ENCODE data around the gene LRRC25.
A peak's percentile ranks its signal among the peaks of the same experiment; 100 is the strongest.
"Not testable (repeated sequence)": the region's sequence is repeated elsewhere in the genome, so short reads cannot be mapped to it uniquely, and the experiment has no call there.

The LRRC25 gene

DNA sequence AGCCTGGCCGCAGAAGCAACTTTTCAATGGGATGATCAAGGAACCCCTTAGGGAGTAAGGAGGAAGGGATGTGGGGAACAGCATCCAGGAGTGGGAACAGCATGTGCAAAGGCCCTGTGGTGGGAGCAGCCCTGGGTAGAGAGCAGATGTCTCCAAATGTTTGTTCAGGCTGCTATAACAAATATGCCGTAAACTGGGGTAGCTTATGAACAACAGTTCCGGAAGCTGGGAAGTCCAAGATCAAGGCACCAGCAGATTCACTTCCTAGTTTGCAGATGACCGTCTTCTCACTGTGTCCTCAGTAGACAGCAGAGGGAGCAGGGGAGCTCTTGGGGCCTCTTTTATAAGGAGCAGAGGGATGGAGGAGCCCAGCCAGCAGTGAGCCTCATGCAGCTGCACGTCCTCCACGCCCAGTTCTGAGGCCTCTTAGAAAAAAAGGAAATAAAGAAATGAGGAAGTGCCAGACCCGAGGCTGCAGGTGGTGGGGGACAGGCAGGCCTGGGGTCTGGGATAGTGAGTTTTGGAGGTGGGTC, 4.2 kb upstream of the LRRC25 start:
- DNase-seq, result no peak

DNA sequence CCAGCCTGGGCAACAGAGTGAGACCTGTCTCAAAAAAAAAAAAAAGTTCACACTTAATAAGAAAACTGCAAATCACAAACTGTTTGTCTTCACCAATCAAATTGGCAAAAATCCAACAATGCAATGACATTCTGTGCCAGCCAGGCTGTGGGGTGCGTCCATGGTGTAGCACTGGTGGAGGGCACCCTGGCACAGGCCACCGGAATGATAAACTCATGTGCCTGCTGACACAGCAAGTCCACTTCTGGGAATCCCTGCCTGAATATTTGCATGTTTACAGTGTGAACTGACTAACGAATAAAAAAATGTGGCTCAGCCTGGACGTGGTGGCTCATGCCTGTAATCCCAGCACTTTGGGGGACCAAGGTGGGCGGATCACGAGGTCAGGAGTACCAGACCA, 1.6 kb upstream of the LRRC25 start:
- DNase-seq, result no peak

DNA sequence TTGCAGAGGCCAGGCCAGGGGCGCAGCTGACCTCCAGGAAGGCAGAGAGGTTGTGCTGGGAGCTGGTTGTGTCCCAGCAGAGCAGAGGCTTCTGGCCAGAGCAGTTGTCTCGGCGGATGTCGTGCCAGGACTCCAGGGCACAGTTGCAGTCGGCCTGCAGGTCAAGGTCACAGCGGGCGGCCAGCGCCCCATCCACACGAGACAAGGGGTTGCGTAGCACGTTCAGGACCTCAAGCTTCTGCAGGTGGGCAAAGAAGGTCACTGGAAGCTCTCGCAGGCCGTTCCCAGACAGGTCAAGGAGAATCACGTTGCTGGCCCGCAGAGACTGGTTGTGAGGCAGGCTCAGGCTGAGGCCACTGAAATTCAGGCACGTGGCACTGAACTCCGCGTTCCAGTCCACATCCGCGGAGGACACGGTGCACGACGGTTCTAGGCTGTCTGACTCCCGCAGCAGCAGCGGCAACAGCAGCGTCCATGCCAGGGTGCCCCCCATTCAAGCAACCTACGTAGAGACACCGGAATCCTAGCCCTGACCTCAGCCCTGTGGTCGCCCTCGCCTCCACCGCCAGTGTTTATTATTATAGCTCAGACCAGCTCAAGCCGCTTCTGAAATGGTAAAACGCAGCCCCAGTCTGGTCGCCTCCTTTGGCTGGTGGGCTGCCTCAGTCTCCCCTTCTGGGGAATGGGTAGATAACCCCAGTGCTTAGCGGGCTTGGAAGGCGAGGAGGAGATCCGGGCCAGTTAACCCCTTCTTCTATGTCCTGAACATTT, 766 bp downstream of the LRRC25 start:
- DNase-seq, result no peak

DNA sequence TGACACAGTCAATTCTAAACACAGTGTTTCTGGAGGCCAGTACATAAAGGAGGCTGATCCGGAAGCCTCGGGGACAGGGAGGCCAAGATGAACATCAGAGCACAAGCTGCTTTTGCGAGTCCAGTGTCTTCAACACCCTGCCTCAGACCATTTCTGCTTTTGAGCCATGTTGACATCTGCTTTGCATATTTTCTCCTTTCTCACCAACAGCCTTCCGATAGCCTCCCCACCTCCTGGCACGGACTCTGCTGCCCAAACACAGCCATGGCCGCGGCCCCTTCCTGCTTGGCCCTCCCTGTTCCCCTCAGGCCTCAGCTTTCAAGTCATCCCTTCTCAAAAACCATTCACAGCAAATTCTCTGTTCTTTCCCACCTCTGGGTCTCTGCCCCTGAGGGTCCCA, 3.6 kb downstream of the LRRC25 start:
- DNase-seq, result no peak

DNA sequence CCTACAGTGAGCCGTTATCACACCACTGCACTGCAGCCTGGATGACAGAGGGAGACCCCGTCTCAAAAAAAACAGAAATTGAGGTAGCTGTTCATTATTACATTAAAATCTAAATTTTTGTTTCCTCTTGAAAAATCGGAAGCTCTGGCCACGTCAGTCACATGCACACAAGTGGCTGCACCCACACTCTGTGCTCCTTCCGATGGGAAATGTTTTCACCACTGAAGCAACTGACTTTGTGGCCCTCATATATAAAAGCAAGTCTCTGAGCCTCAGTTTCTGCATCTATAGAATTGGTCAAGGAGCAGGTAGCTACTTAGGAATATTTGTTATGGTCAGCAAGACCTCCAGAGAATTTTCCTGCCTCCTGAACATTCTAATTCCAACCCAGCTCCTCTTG, 4.5 kb downstream of the LRRC25 start:
- no peak for DNase-seq

DNA sequence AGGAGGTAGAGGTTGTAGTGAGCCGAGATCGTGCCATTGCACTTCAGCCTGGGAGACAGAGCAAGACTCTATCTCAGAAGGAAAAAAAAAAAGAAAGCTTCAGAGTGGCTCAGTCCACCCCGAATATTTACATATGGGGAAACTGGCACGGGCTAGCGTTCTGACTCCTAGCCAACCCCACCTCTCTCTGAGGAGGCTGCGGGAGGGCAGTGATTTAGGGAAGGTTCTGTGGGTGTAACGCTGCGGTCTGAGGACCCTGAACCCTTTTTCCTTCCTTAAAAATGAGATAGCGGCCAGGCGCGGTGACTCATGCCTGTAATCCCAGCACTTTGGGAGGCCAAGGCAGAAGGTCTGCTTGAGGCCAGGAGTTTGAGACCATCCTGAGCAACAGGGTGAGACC, 5.0 kb downstream of the LRRC25 start:
- no peak for DNase-seq

DNA sequence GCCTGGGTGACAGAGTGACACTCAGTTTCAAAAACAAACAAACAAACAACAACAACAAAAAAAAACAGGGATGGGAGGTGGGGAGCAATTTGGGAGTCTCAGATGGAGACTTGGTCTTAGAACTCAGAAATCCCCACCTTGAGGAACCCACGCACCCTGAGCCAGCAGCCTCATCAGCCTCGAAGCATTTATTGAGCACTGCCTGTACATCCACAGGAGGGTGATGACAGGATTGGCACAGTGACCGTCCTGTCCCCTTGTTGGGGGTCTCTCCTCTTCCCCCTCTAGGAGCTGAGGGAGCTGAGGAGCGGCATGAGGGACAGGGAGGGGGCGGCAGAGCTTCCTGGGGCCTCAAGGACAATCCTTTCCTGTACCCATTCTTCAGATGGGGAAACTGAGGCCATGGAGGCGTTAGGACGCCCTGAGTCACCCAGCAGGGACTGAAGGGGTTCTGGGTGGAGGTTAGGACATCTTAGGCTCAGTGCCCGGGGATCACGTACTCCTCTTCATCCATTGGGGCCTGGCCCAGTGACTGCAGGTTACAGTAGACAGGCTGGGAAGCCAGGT, 5.8 kb downstream of the LRRC25 start:
- no peak for DNase-seq

DNA sequence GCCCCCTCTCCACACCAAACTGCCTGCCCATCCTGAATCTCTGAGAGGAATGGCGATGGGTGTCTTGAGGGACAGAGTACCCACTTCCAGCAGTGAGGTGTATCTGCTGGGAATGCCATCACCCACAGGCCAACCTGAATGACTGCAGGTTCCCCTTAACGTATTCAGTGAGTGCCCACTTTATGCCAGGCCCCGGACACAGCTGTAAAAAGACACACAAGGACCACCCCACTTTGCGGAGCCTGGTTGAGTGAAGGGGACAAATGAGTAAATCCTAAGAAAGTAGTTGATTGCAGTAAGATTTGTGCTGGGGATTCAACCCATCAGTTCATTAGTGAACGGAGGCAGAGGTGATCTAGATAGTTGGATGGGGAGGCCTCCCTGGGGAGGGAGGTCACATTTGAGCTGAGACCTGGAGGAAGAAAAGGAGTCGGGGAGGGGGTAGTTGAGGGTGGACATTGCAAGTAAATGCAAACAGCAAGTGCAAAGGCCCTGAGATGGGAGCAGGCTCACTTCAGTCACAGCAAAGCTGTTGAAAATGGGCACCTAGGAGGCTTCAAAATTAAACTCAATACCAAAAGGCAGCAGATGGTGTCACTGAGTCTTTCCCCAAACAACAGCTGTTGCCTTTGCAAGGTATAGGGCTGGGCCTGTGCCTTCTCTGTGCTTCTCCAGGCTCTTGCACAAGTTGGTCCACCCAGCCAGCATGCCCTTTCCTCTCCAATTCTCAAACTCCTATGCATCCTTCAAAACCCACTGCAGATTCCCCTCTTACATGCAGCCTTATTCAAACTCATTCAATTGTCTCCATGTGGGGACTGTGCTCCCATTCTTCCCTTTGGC, 7.1 kb downstream of the LRRC25 start:
- DNase-seq, result no peak

DNA sequence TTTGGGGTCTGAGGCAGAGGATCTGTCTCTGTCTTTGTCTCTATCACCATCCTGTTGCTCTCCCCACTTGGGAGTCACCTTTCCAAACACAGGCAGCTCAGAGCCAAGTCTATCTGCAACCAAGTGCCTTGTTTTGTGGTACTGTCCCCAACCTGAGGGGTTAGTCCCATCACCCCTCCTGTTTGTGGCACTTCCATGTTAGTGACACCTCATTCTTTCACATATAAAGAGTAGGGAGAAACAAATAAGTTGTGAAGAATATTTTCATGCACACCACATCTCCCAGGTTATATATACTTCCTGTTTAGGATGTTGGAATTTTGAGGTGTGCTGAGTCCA, 7.7 kb downstream of the LRRC25 start:
- DNase-seq, result no peak

DNA sequence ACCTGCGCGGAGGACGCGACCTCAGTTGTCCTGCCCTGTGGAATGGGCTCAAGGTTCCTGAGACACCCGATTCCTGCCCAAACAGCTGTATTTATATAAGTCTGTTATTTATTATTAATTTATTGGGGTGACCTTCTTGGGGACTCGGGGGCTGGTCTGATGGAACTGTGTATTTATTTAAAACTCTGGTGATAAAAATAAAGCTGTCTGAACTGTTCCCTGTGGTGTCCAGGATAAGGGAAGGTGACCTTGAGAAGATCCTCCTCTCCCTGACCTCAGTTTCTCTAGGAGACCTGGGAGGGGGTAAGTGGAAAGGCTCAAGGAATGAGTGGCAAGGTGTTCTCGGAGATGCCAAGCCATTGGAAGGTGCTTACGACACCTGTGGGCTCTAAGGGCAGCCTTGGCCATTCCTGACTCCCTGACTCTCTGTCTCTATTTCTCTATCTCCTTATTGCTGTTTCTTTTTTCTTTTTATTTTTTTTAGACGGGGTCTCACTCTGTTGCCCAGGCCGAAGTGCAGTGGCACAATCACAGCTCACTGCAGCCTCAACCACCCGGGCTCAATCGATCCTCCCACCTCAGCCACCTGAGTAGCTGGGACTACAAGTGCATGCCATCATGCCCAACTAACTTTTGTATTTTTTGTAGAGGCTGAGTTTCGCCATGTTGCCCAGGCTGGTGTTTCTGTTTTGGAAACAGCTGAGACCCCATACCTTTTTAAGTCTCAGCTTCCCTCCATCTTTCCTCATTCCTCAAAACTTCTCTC, 8.3 kb downstream of the LRRC25 start:
- DNase-seq, result no peak

DNA sequence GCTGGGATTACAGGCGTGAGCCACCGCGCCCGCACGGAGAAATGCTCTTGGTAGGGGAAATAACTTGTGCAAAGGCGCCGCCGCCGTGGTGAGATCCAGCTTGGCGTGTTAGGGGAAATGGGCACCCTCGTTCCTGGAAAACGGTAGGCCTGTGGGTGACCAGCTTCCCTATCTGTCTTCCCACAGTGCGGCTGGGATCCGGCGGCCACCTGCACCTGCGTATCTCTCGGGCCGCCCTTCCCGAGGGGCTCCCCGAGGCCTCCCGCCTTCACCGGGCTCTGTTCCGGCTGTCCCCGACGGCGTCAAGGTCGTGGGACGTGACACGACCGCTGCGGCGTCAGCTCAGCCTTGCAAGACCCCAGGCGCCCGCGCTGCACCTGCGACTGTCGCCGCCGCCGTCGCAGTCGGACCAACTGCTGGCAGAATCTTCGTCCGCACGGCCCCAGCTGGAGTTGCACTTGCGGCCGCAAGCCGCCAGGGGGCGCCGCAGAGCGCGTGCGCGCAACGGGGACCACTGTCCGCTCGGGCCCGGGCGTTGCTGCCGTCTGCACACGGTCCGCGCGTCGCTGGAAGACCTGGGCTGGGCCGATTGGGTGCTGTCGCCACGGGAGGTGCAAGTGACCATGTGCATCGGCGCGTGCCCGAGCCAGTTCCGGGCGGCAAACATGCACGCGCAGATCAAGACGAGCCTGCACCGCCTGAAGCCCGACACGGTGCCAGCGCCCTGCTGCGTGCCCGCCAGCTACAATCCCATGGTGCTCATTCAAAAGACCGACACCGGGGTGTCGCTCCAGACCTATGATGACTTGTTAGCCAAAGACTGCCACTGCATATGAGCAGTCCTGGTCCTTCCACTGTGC, 9.1 kb downstream of the LRRC25 start:
- peak; percentile 93 for DNase-seq

DNA sequence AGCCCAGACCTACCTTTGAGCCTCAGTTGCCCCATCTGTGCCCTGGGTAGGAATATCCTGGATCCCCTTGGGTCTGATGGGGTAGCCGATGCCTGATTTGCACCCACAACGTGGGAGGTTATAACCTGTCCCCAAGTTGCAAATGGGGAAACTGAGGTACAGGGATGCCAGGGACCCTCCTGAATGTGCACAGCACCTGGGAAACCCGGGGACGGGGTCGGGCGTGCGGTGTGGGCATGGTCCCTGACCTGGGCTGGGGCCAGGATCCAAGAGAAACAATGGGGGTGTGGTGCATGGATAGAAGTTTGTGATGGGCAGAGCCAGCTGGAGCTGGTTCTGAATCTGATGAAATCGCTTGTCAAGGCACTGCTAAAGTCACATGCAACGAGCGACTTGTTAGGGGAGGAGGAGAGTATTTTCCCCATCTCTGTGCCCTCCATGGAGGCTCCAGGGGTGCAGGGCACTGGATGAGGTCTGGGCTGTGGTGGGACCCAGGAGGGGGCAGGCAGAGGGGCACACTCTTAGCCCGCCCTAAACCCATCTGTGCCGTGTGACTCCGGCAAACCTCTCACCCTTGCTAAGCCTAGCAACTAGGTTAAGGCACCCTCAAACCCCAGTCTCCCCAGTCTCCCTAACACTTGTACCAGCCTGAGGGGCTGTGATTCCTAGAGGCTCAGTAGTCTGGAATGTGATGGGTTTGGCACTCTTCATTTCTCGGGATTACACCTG, 10.7 kb downstream of the LRRC25 start:
- no peak for DNase-seq

DNA sequence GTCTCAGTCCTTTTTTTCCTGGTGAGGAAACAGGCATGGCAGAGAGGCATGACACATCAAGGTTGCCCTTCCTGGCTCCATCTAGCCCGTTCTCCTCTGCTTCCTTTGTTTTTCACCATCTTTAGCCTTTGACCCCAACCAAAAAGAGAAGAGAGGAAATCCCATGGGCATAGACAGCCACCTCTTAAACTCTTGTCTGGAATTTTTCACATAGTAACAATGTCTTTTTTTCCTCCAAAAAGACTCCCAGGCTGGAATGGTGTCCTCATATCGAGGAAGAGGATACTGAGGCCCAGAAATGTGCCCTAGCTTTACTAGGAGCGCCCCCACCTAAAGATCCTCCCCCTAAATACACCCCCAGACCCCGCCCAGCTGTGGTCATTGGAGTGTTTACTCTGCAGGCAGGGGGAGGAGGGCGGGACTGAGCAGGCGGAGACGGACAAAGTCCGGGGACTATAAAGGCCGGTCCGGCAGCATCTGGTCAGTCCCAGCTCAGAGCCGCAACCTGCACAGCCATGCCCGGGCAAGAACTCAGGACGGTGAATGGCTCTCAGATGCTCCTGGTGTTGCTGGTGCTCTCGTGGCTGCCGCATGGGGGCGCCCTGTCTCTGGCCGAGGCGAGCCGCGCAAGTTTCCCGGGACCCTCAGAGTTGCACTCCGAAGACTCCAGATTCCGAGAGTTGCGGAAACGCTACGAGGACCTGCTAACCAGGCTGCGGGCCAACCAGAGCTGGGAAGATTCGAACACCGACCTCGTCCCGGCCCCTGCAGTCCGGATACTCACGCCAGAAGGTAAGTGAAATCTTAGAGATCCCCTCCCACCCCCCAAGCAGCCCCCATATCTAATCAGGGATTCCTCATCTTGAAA, 11.5 kb downstream of the LRRC25 start, which contains the start of gene GDF15:
TSS of gene GDF15 (plus strand) at position 484 of the 868 bp plus-strand sequence. CDS start at position 516, 32 bp downstream.
- DNase-seq, result peak; percentile 71

DNA sequence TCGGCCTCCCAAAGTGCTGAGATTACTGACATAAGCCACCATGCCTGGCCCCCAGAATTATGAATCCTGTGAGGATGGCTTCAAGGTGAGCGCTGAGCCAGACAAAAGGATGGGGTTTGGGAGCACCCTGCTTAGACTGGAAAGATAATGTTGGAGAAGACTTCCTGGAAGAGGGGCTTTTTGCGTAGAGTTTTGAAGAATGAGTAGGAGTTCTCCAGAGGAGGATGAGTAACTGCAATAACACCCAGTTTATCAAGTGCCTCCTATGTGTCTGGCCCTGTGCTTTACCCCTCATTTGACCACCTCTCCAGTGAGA, 12.1 kb downstream of the LRRC25 start:
- DNase-seq, result no peak

DNA sequence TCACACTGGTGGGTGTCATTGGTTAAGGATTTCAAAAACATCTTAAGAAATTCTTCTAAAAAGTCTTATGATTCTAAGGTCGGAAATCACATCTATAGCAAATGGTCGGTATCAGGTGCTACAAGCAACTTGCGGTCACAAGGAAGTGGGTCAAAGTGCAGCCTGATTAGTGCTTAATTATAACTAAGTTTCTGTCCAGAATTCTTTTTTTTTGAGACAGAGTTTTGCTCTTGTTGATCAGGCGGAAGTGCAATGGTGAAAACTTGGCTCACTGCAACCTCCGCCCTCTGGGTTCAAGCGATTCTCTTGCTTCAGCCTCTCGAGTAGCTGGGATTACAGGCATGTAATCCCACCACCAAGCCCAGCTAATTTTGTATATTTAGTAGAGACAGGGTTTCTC, 12.6 kb downstream of the LRRC25 start:
- no peak for DNase-seq

DNA sequence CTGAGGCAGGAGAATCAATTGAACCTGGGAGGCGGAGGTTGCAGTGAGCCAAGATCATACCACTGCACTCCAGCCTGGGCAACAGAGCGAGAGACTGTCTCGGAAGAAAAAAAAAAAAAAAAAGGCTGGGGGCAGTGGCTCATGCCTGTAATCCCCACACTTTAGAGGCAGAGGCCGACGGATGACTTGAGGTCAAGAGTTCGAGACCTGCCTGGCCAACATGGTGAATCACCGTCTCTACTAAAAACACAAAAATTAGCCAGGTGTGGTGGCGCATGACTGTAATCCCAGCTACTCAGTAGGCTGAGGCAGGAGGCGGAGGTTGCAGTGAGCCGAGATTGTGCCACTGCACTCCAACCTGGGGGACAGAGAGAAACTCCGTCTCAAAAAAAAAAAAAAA, 13.8 kb downstream of the LRRC25 start:
- DNase-seq, result not testable (repeated sequence)

DNA sequence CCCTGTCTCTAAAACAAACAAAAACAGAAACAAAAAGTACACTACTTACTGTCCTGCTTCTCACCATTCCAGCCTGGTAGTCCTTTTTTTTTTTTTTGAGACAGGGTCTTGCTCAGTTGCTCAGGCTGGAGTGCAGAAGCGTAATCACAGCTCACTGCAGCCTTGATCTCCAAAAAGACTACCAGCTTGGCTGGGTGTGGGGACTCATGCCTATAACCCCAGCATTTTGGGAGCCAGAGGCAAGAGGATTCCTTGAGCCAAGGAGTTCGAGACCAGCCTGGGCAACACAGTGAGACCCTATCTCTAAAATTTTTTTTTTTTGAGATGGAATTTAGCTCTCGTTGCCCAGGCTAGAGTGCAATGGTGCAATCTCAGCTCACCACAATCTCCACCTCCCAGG, 16.6 kb downstream of the LRRC25 start:
- DNase-seq, result no peak

DNA sequence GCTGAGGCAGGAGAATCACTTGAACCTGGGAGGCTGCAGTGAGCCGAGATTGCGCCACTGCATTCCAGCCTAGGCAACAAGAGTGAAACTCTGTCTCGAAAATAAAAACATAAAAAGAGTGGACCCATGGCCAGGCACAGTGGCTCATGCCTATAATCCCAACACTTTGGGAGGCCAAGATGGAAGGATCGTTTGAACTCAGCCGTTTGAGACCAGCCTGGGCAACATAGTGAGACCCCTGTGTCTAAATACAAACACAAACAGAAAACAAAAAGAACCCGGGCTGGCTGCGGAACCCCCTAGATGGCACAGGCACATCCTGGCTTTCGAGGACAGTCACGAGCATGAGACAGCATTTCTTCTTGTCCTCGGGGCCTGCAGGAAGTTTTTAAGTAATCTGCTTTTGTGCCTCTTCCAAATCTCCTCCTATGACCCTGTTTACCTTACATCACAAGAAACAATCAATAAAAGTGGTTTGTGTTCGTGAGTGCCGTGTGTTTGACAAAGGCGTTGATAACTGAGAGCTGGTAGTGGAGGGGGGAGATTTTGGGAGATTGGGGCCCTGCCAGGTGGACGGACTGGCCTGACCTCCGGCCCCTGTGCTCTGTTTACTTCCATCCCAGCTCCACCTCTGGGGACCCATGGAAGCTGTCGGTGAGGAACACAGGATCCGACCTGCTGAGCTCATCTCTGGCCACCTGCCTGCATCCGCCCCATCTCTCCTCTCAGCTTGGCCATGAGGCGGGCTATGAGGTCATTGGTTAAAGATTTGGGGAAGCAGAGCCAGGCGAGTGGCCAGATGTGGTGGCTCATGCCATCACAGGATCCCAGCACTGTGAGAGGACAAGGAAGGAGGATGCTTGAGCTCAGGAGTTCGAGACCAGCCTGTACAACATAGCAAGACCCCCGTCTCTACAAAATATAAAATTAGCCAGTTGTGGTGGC, 17.3 kb downstream of the LRRC25 start:
- no peak for DNase-seq

DNA sequence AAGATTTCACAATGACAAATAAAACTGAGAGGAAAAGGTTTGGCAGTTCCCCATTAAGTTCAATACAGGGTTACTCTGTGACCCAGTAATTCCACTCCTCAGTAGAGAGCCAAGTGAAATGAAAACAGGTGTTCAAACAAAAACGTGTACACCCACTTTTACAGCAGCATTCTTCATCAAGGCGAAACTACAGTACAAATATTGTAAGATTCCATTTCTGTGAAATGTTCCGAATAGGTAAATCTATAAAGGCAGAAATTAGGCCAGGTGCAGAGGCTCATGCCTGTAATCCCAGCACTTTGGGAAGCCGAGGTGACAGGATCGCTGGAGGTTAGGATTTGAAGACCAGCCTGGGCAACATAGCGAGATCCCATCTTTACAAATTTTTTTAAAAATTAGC, 20.4 kb downstream of the LRRC25 start:
- DNase-seq, result no peak
